Activated gamma-delta T cell treated with anti-CD3 and anti-CD28 coated beads, Interleukin-2, amount 50 U/mL, for 16 hours (primary cell): ENCODE data around the gene CAPN15.
A peak's percentile ranks its signal among the peaks of the same experiment; 100 is the strongest.

Experiments
- DNase-seq: peaks from one replicate; pipeline ENCODE4 v3.0.0-alpha.2; 2020; ENCODE audit warnings: low read depth

CAPN15 gene

GRCh38 chr16:578232-578869, 50.8 kb downstream of the CAPN15 start:
- no peak for DNase-seq

GRCh38 chr16:578870-579405, 51.4 kb downstream of the CAPN15 start:
- DNase-seq = no peak

DNA sequence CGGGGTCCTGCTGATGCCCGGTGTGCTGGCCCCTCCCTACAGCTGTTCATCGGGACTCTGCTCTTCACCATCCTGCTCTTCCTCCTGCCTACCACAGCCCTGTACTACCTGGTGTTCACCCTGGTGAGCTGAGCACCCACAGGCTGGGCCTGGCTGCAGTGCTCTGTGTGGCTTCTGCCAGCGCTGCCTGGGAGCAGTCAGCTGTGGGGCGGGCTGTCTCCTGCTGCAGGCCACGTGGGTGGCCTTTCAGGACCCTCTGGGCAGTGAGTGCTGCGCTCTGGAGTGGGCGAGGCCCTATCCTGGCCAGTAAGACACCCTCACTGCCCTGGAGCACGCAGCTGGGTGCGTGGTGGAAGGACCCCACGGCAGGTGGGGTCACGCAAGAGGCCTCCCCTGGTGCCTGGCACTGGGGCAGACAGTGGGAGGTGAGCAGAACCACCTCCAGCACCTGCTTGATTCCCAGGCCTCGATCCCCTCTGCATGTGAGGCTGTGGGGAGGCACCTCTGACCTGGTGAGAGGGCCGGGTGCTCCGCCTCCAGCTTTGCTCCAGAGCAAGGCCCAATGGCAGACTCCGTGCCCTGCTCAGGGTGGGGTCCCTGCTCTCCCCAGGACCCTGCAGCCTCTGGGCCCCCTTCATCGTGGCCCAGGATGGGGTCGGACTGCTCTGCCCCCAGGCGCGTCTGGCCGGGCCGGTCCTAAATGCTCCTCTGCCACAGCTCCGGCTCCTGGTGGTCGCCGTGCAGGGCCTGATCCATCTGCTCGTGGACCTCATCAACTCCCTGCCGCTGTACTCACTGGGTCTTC, 52.8 kb downstream of the CAPN15 start:
- no peak for DNase-seq

GRCh38 chr16:580946-581498, 53.5 kb downstream of the CAPN15 start:
- DNase-seq = no peak

DNA sequence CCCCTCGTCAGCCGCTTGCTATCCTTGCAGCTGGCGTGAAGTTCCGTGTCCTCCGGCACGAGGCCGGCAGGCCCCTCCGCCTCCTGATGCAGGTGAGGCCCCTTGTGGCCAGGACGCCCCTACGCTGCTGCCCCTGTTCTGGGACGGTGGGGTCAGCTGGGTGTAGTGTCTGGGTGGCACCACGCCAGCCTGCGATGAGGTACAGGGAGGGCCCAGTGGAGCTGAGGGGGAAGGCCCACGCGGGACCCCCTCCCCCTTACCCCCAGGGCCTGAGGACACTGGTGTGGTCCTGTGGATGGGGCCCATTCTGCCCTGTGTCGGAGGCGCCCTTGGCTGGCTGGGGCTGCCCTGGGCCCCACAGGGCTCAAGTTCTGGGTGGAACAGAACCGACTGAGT, 54.7 kb downstream of the CAPN15 start:
- no peak for DNase-seq

DNA sequence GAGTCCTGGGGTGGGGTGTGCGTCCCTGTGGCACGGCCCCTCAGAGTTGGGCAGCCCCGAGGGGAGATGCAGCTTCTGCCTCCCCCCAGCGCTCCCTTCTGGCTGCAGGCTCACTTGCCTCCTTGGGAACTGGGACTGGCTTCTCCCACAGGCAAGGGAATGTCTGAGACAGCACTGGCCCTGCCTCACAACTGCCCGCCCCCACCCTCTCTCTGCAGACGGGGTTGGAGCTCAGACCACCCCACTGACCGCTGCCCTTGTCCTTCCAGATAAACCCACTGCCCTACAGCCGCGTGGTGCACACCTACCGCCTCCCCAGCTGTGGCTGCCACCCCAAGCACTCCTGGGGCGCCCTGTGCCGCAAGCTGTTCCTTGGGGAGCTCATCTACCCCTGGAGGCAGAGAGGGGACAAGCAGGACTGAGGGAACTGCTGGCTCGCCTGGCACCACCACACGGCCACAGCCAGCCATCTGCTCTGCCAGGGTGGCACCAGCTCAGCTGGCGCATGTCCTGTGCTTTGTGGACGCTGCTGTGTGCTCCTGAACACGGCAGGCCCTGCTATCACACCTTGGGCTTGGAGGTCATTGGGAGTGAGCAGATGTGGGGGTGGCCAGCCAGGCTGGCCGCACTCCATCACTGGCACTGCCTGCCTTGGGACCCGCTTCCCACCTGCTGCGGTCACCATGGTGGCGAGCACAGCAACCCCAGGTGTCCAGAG, 55.3 kb downstream of the CAPN15 start:
- no peak for DNase-seq

DNA sequence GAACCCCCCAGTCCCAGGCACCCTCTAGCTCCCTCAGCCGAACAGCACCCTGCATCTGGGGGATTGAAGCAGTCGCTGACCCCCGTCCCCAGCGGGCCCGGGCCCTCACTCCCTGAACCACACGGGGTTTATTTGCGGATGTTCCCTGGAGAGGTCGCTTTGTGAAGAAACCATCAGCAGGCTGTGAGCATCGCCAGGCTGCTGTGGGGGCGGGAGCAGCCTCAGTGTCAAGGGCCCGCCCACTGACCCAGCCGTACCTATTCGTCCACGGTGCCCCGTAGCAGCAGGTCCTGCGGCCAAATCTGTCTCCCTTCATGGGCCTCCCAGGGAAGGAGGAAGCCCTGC, 55.9 kb downstream of the CAPN15 start:
- no peak for DNase-seq

DNA sequence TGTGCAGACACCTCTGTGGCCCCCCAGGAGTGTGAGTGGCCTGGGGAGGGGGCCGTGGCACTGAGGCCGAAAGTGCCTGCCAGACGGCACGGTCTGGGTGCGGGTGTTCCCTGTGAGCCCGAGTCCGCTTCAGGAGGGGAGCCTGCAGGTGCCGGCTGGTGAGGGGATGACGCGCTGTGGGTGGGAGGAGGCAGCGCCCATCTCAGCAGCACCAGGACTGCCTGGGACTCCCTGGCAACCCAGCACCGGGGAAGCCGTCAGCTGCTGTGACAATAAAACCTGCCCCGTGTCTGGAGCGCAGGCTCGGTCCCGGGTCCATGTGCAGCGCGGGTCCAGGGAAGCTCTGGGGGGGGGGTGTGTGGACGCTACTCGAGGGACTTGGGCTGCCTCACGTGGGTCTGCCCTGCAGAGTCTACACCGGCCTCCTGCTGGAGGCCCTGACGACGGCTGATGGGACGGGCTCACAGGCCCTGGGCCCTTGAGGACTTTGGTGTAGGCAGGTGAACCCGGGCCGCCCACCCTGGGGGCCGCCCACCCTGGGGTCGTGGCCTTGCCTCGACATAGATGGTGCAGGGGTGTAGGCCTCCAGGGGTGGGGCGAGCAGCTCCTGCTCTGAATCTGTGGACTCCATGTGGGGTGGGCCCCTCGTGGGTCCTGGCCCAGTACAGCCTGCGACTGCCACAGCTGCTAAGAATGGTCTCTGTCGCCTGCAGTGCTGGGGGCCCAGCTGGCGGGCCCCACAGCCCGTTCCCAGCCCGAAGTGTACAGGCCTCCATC, 56.5 kb downstream of the CAPN15 start:
- no peak for DNase-seq

DNA sequence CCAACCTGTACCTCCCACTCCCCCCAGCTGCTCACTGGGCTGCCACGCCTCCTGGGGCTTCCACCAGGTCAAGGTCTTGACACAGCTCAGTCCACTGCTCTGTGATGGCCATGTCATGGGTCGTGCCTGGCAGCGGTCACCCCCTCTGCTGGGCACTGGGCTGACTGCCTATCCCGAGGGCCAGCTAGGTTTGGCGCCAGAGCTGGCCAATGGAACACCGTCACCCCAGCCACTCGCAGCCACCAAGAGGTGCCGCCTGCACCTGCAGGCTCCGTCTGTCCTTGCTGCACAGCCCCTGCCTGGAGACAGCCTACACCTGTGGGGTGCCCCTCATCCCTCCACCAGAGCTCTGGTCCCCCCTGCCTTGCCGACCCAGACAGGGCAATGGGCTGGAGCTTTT, 57.8 kb downstream of the CAPN15 start:
- DNase-seq = no peak

DNA sequence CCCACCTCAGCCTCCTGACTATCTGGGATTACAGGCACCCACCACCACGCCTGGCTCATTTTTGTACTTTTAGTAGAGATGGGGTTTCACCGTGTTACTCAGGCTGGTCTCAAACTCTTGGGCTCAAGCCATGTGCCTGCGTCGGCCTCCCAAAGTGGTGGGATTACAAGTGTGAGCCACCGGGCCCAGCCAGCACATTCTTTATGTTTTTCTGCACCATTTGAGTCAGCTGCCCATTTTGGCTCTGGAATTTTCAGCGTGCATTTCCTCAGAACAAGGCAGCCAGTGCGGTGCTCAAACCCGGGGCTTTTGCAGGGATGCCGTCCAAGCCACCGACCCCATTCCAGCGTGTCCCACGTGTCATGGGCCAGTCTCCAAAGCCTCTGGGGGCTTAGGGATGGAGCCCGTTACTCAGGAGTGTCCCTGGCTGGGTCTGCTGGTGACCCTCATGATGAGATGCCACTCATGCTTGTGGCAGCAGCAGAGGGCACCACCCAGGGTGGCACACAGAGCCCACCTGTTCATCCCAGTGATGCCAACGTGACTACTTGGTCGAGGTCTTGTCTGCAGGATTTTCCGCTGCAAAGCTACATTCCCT, 58.6 kb downstream of the CAPN15 start:
- no peak for DNase-seq

DNA sequence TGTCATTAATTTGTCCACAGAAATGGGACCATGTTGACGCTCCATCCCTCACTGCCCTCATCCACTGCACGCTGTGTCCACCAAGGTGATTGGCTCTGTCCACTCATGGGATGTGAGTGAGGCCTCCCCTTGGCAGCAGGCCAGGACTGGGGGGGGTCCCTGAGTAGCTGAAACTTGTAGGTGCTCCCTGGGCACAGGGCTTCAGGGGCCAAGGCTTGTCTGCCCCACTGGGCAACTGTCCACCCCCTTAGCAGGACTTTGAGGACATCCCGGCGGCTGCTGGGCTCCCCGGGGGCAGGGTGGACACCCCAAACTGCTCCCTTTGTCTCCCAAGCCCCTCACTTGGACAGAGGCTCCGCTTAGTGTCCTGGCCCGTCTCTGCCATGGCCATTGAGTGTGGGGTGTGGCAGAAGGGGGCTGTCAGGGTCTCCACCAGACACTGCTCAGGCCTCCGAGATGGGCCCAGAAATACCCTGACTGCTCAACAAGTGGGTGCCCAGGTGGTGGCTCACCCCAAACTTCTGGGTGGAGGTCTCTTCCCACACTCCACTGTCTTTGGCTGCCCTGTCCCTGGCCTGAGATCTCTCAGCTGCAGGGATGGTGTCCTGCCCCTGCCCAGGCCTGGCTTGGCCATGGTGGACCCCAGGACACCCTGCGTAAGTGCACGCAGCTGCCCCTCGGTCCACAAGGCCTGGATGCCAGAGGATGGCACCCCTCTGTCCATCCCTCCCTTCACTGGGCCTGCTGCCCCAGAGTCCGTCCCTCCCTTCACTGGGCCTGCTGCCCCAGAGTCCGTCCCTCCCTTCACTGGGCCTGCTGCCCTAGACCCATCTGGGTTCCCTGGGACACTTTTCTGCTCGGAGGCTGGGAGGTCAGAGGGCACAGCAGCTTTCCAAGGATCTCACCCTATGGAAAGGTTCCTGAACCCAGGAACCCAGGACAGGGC, 59.4 kb downstream of the CAPN15 start:
- no peak for DNase-seq

DNA sequence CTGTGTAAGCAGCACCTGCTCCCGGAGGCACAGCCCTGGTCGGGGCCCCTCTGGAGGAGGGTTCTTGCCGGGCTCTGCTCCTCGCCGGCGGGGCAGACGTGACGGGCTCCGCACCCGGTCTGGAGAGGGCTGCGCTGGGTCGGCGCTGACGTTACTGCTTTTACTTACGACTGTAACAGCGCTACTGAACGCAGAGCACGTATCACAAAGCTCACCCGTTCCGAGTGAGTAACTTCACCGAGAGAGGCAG, 61.1 kb downstream of the CAPN15 start:
- DNase-seq = peak; percentile 44

- DNase-seq = peak; percentile 96
Measured at GRCh38 chr16:588889-589657, 61.6 kb downstream of the CAPN15 start.

- DNase-seq = peak; percentile 99
Measured at GRCh38 chr16:589658-590187, 62.2 kb downstream of the CAPN15 start, which contains the start of gene RAB40C. Gene RAB40C (plus strand): TSS chr16:590066. CDS start chr16:590292, 226 bp downstream.

DNA sequence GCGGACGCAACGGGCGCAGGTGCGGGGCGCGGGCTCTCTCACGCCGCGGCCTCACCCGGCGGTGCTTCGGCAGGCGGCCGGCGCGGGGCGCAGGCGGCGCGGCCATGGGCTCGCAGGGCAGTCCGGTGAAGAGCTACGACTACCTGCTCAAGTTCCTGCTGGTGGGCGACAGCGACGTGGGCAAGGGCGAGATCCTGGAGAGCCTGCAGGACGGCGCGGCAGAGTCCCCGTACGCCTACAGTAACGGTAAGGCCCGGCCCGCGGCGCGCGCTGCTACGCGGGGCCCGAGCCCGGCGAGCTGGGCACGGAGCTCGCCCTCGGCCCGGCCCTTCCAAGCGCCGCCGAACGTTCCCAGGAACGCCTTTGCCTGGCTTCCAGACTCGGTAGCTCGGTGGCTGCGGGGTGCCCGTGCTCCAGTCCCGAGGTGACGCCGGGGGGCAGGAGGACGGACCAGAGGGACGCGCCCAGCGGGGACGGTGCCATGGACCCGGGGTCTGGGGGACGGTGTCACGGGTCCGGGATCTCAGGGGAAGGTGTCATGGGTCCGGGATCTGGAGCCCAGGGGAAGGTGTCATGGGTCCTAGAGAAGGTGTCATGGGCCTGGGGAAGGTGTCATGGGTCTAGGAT, 62.8 kb downstream of the CAPN15 start:
- no peak for DNase-seq

- DNase-seq = no peak
Measured at GRCh38 chr16:590815-591200, 63.3 kb downstream of the CAPN15 start.

- no peak for DNase-seq
Measured at GRCh38 chr16:591231-591630, 63.7 kb downstream of the CAPN15 start.

- no peak for DNase-seq
Measured at GRCh38 chr16:591892-592517, 64.5 kb downstream of the CAPN15 start.
